ENCODE data around the gene VWA2.

GRCh38 chr10:114278884-114279191 is 39.8 kb downstream of the VWA2 start:
- TF ChIP-seq CTCF (IDR thresholded peaks at IDR 0.05) (no peak), ELF1 (IDR thresholded peaks at IDR 0.05) (no peak)

Measured in SK-N-SH (cell line).